ENCODE measurements around the gene SLC1A2.

The SLC1A2 gene

GRCh38 chr11:35360055-35360530 is 59.3 kb downstream of the SLC1A2 start:
- ChIA-PET CTCF (no interaction called here), POLR2A (no interaction called here)
- TF ChIP-seq ARNT (IDR thresholded peaks at IDR 0.05) (no peak), L3MBTL2 (conservative IDR thresholded peaks at IDR 0.05) (no peak), CTBP1 (IDR thresholded peaks at IDR 0.05; ENCODE audit: borderline replicate concordance) (no peak), SUZ12 (IDR thresholded peaks at IDR 0.05) (no peak), LEF1 (IDR thresholded peaks at IDR 0.05; ENCODE audit: borderline replicate concordance) (no peak), TARDBP (IDR thresholded peaks at IDR 0.05) (no peak), ELF4 (IDR thresholded peaks at IDR 0.05) (no peak)
- DNase-seq (ENCODE audit: extremely low spot score): no peak

- DNase-seq (ENCODE audit: extremely low spot score): no peak
- TF ChIP-seq FOXK2 (IDR thresholded peaks at IDR 0.05): no peak
- no peak for TF ChIP-seq ELF4 (IDR thresholded peaks at IDR 0.05)
- TF ChIP-seq ARNT (IDR thresholded peaks at IDR 0.05): no peak
- no peak for TF ChIP-seq ZNF384 (IDR thresholded peaks at IDR 0.05)
- no peak for TF ChIP-seq SP1 (IDR thresholded peaks at IDR 0.05)
- TF ChIP-seq SUZ12 (IDR thresholded peaks at IDR 0.05): no peak
- TF ChIP-seq L3MBTL2 (conservative IDR thresholded peaks at IDR 0.05): no peak
- TF ChIP-seq HDGF (IDR thresholded peaks at IDR 0.05; ENCODE audit: borderline replicate concordance): no peak
- no peak for TF ChIP-seq TARDBP (IDR thresholded peaks at IDR 0.05)
- TF ChIP-seq PKNOX1 (IDR thresholded peaks at IDR 0.05): no peak
- no peak for TF ChIP-seq CTBP1 (IDR thresholded peaks at IDR 0.05; ENCODE audit: borderline replicate concordance)
- TF ChIP-seq BHLHE40 (IDR thresholded peaks at IDR 0.05; ENCODE audit: borderline replicate concordance): no peak
- no peak for TF ChIP-seq LEF1 (IDR thresholded peaks at IDR 0.05; ENCODE audit: borderline replicate concordance)
- TF ChIP-seq NFRKB (IDR thresholded peaks at IDR 0.05): no peak
- TF ChIP-seq FOXA1 (IDR thresholded peaks at IDR 0.05): no peak
- no peak for TF ChIP-seq FOXM1 (IDR thresholded peaks at IDR 0.05; ENCODE audit: borderline replicate concordance)
- POLR2A ChIA-PET: no interaction called here
- CTCF ChIA-PET: no interaction called here
These were observed 59.9 kb downstream of the SLC1A2 start for GRCh38 chr11:35359321-35360054.

- ChIA-PET POLR2A (no interaction called here), CTCF (no interaction called here)
- no peak for DNase-seq (ENCODE audit: extremely low spot score)
- no peak for TF ChIP-seq FOXK2 (IDR thresholded peaks at IDR 0.05)
- no peak for TF ChIP-seq ELF4 (IDR thresholded peaks at IDR 0.05)
- TF ChIP-seq PKNOX1 (IDR thresholded peaks at IDR 0.05): no peak
- no peak for TF ChIP-seq SP1 (IDR thresholded peaks at IDR 0.05)
- no peak for TF ChIP-seq SUZ12 (IDR thresholded peaks at IDR 0.05)
- TF ChIP-seq BHLHE40 (IDR thresholded peaks at IDR 0.05; ENCODE audit: borderline replicate concordance): no peak
These were observed 61.0 kb downstream of the SLC1A2 start for GRCh38 chr11:35358391-35358790.

- ChIA-PET POLR2A (no interaction called here), CTCF (no interaction called here)
- no peak for DNase-seq (ENCODE audit: extremely low spot score)
These were observed 61.4 kb downstream of the SLC1A2 start for GRCh38 chr11:35357923-35358322.

GRCh38 chr11:35355102-35355749 is 64.1 kb downstream of the SLC1A2 start:
- DNase-seq (ENCODE audit: extremely low spot score): no peak
- TF ChIP-seq TARDBP (IDR thresholded peaks at IDR 0.05) (no peak), BHLHE40 (IDR thresholded peaks at IDR 0.05; ENCODE audit: borderline replicate concordance) (no peak), FOXM1 (IDR thresholded peaks at IDR 0.05; ENCODE audit: borderline replicate concordance) (no peak), HDGF (IDR thresholded peaks at IDR 0.05; ENCODE audit: borderline replicate concordance) (no peak), ARNT (IDR thresholded peaks at IDR 0.05) (no peak), FOXA1 (IDR thresholded peaks at IDR 0.05) (no peak), L3MBTL2 (conservative IDR thresholded peaks at IDR 0.05) (no peak), NFRKB (IDR thresholded peaks at IDR 0.05) (no peak), LEF1 (IDR thresholded peaks at IDR 0.05; ENCODE audit: borderline replicate concordance) (no peak), FOXK2 (IDR thresholded peaks at IDR 0.05) (no peak), PKNOX1 (IDR thresholded peaks at IDR 0.05) (no peak), CTBP1 (IDR thresholded peaks at IDR 0.05; ENCODE audit: borderline replicate concordance) (no peak), ZNF384 (IDR thresholded peaks at IDR 0.05) (no peak), SUZ12 (IDR thresholded peaks at IDR 0.05) (no peak), ELF4 (IDR thresholded peaks at IDR 0.05) (no peak), SP1 (IDR thresholded peaks at IDR 0.05) (no peak)
- CTCF ChIA-PET: no interaction called here
- POLR2A ChIA-PET: no interaction called here

More at GRCh38 chr11:35357923-35358322, 61.4 kb downstream of the SLC1A2 start:
- no peak for TF ChIP-seq ELF4 (IDR thresholded peaks at IDR 0.05)
- no peak for TF ChIP-seq LEF1 (IDR thresholded peaks at IDR 0.05; ENCODE audit: borderline replicate concordance)
- TF ChIP-seq TARDBP (IDR thresholded peaks at IDR 0.05): no peak
- no peak for TF ChIP-seq FOXA1 (IDR thresholded peaks at IDR 0.05)
- no peak for TF ChIP-seq SP1 (IDR thresholded peaks at IDR 0.05)
- no peak for TF ChIP-seq PKNOX1 (IDR thresholded peaks at IDR 0.05)
- TF ChIP-seq CTBP1 (IDR thresholded peaks at IDR 0.05; ENCODE audit: borderline replicate concordance): no peak

Measured in HEK293T (cell line).